OCI-LY7 (cell line): ENCODE results near the gene KCTD17. TPM values are rescaled to one million over a fixed set of nuclear protein-coding genes. Genes with fewer than 3 reads are reported as not detected.

Experiments
- BruUV-seq: library from RNA; stranded (reverse); fragments of 400-500 nt; replicated peaks from 2 replicates; lab custom pipeline; 2021; lab: Mats Ljungman, UMichigan
- CTCF ChIA-PET: fragments of 300-600 bp; sonication (Branson Sonifier 250); formaldehyde crosslinking; loops from one replicate; lab custom pipeline; 2022; ENCODE audit warnings: antibody characterized with exemption; ENCODE audit not compliant: unreplicated experiment; lab: Charles Lee
- POLR2A ChIA-PET: fragments of 300-600 bp; sonication (Branson Sonifier 250); formaldehyde crosslinking; loops from one replicate; lab custom pipeline; 2022; ENCODE audit warnings: antibody characterized with exemption; lab: Charles Lee
- DNase-seq: peaks from one replicate; pipeline ENCODE4 v3.0.0-alpha.2; 2015; ENCODE audit warnings: low spot score
- H2AFZ ChIP-seq: fragments of 200-600 bp; sonication (generic), shearing (Covaris generic); 2 replicates; pipeline ENCODE4 v1.6.1; 2014; ENCODE audit warnings: mild to moderate bottlenecking, antibody characterized with exemption, low read length, moderate library complexity
- H3K27ac ChIP-seq: fragments of 200-600 bp; sonication (generic); 2 replicates; pipeline ENCODE4 v1.5.1; 2014; ENCODE audit warnings: mixed run types, low read depth, mild to moderate bottlenecking, moderate library complexity, low read length, inconsistent platforms; ENCODE audit not compliant: poor library complexity, severe bottlenecking
- H3K36me3 ChIP-seq: fragments of 200-600 bp; sonication (generic); 2 replicates; pipeline ENCODE4 v1.6.1; 2014; ENCODE audit warnings: mild to moderate bottlenecking, antibody characterized with exemption, low read length, moderate library complexity, mixed read lengths; ENCODE audit not compliant: insufficient read depth
- H3K4me1 ChIP-seq: fragments of 200-600 bp; sonication (generic); 2 replicates; pipeline ENCODE4 v1.5.1; 2014; ENCODE audit warnings: mild to moderate bottlenecking, low read length; ENCODE audit not compliant: insufficient read depth, poor library complexity, severe bottlenecking
- H3K4me2 ChIP-seq: fragments of 200-600 bp; sonication (generic); 2 replicates; pipeline ENCODE4 v1.6.1; 2014; ENCODE audit warnings: mild to moderate bottlenecking, low read length
- H3K4me3 ChIP-seq: fragments of 200-600 bp; sonication (generic); 2 replicates; pipeline ENCODE4 v1.5.1; 2014; ENCODE audit warnings: mild to moderate bottlenecking, low read depth, low read length; ENCODE audit not compliant: poor library complexity, severe bottlenecking
- H3K79me2 ChIP-seq: fragments of 200-600 bp; sonication (generic); 2 replicates; pipeline ENCODE4 v1.6.1; 2016; ENCODE audit warnings: low read depth, mild to moderate bottlenecking, low read length, moderate library complexity, mixed read lengths; ENCODE audit not compliant: insufficient read depth
- H3K9me2 ChIP-seq: fragments of 200-600 bp; sonication (generic); 2 replicates; pipeline ENCODE4 v1.6.1; 2016; ENCODE audit warnings: mild to moderate bottlenecking, low read length, mixed read lengths; ENCODE audit not compliant: insufficient read depth
- H3K9me3 ChIP-seq: fragments of 200-600 bp; sonication (generic); 2 replicates; pipeline ENCODE4 v1.6.1; 2014; ENCODE audit warnings: mild to moderate bottlenecking, mixed run types, low read length, mixed read lengths
- H4K20me1 ChIP-seq: fragments of 200-600 bp; sonication (generic); 2 replicates; pipeline ENCODE4 v1.6.1; 2014; ENCODE audit warnings: mild to moderate bottlenecking, antibody characterized with exemption, low read length, moderate library complexity, mixed read lengths; ENCODE audit not compliant: insufficient read depth
- EZH2phosphoT487 ChIP-seq: fragments of 200-600 bp; sonication (generic); IDR thresholded peaks from 2 replicates; pipeline ENCODE4 v1.6.1; 2018; ENCODE audit warnings: low read depth, borderline replicate concordance, mild to moderate bottlenecking, mixed run types, antibody characterized with exemption, low read length, moderate library complexity, mixed read lengths
- intact Hi-C: fragments of 100-400 bp; cut with micrococcal nuclease; formaldehyde crosslinking; loops from one replicate; pipeline ENCODE4 v1.10.0; 2022; ENCODE audit not compliant: unreplicated experiment
- total RNA-seq, 2 experiments: library from RNA; depleted of rRNA in 1 of 2; stranded (reverse); fragments of >200 nt in 1 of 2; shearing (Covaris generic) in 1 of 2; gene quantifications; 2 replicates each; pipeline ENCODE4 v1.2.3, GENCODE V29; 2014 to 2022
- TF ChIP-seq, protein P1 (sequence below): fragments of 200-600 bp; sonication (generic); conservative IDR thresholded peaks from 2 replicates; pipeline ENCODE4 v1.5.1; 2014; ENCODE audit warnings: mild to moderate bottlenecking, antibody characterized with exemption, low read length, moderate library complexity, mixed read lengths

The KCTD17 gene
- total RNA-seq, 2 experiments from 2014 or later, result 17.7 to 21.7 TPM

DNA sequence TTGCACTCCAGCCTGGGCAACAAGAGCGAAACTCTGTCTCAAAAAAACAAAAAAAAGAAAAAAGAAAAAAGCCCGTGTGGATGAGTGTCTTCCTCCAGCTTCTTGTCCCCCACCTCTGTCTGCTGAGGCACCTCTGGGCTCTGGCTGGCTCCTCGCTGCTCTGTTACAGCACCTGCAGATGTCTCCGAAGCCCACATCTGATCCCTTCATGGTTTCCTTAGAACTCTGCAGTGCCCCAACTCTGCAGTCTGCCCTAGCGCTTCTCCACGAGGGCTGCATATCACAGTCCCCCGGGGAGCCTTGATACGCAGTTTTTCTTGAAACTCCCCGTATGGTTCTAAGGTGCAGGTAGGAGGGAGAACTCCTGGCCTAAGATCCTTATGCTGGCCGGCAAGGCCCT is 15.9 kb downstream of the KCTD17 start:
- no peak overlapping the region for H2AFZ ChIP-seq
- BruUV-seq, result no TSS peak
- intact Hi-C loops, result no loop called here
- POLR2A ChIA-PET, result no interaction called here
- H3K9me3 ChIP-seq, result no peaks in the 10 kb centered on the region
- no peak for TF ChIP-seq EZH2phosphoT487
- TF ChIP-seq, protein P1, sequence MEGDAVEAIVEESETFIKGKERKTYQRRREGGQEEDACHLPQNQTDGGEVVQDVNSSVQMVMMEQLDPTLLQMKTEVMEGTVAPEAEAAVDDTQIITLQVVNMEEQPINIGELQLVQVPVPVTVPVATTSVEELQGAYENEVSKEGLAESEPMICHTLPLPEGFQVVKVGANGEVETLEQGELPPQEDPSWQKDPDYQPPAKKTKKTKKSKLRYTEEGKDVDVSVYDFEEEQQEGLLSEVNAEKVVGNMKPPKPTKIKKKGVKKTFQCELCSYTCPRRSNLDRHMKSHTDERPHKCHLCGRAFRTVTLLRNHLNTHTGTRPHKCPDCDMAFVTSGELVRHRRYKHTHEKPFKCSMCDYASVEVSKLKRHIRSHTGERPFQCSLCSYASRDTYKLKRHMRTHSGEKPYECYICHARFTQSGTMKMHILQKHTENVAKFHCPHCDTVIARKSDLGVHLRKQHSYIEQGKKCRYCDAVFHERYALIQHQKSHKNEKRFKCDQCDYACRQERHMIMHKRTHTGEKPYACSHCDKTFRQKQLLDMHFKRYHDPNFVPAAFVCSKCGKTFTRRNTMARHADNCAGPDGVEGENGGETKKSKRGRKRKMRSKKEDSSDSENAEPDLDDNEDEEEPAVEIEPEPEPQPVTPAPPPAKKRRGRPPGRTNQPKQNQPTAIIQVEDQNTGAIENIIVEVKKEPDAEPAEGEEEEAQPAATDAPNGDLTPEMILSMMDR, result no peak
- no peaks in the 10 kb centered on the region for H3K79me2 ChIP-seq
- H3K4me3 ChIP-seq, result no peak overlapping the region
- H3K36me3 ChIP-seq, result no peaks in the 10 kb centered on the region
- DNase-seq, result no peak
- CTCF ChIA-PET, result interaction anchor here (0.6 kb wide), 1 partner anchor 23 kb away, joined by 4 read pairs; no protein-coding TSS in a partner anchor
- no peak overlapping the region for H3K4me2 ChIP-seq
- H3K9me2 ChIP-seq, result no peaks in the 10 kb centered on the region
- no peaks in the 10 kb centered on the region for H3K4me1 ChIP-seq
- H3K27ac ChIP-seq, result no peak overlapping the region
- H4K20me1 ChIP-seq, result no peaks in the 10 kb centered on the region

DNA sequence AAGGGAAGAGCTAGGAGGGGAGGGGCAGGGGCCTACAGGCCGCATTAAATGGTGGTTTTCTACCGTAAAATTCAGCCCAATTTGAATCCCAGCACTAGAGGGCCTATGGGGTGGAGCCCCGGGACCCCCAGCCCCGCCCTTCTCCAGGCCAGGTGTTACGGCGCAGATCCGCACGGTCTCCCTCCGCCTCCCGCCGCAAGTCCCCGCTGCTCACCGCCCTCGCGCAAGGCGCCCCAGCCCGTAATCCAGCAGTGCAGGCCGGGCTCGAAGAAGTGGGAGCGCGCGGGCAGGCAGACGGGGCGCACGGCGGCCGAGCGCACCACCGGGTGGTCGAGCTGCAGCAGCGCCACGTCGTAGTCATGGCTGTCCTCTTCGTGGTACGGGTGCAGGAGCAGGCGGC is 17.3 kb downstream of the KCTD17 start:
- Histone ChIP-seq H3K4me2 (no peak overlapping the region), H3K79me2 (no peaks in the 10 kb centered on the region), H3K9me3 (no peaks in the 10 kb centered on the region), H3K4me3 (no peak overlapping the region), H3K27ac (no peak overlapping the region), H3K9me2 (no peaks in the 10 kb centered on the region), H4K20me1 (no peaks in the 10 kb centered on the region), H3K4me1 (no peaks in the 10 kb centered on the region), H2AFZ (no peak overlapping the region), H3K36me3 (no peaks in the 10 kb centered on the region)
- TF ChIP-seq, protein P1, result no peak
- TF ChIP-seq EZH2phosphoT487, result no peak
- intact Hi-C loops, result no loop called here
- no TSS peak for BruUV-seq
- ChIA-PET CTCF (no interaction called here), POLR2A (no interaction called here)
- no peak for DNase-seq

DNA sequence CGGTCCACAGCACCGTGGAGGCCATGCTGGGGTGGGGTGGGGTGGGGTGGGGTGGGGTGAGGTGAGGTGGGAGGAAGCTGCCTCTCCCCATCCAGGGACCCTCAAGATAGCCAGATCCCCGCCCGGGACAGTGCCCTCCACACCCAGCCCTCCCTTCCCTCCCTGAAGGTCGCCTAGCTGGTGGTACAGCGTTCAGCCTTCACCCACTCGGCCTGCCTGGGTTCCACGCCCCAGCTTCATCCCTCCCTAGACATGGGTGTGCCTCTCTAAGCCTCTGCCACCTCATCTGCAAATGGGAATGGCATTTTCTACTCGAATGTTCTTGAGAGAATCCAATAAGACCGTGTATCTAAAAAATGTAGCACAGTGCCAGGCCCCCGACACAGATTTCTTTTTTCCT is 17.8 kb downstream of the KCTD17 start:
- TF ChIP-seq, protein P1, result no peak
- no peak for TF ChIP-seq EZH2phosphoT487
- H3K9me3 ChIP-seq, result no peaks in the 10 kb centered on the region
- DNase-seq, result no peak
- no peaks in the 10 kb centered on the region for H3K9me2 ChIP-seq
- H2AFZ ChIP-seq, result no peak overlapping the region
- no peaks in the 10 kb centered on the region for H3K79me2 ChIP-seq
- intact Hi-C loops, result no loop called here
- ChIA-PET CTCF (interaction anchor here (0.6 kb wide), 1 partner anchor 888 kb away, joined by 4 read pairs; no protein-coding TSS in a partner anchor), POLR2A (no interaction called here)
- H3K4me3 ChIP-seq, result no peak overlapping the region
- H4K20me1 ChIP-seq, result no peaks in the 10 kb centered on the region
- no peak overlapping the region for H3K4me2 ChIP-seq
- H3K36me3 ChIP-seq, result no peaks in the 10 kb centered on the region
- no peaks in the 10 kb centered on the region for H3K4me1 ChIP-seq
- H3K27ac ChIP-seq, result no peak overlapping the region
- BruUV-seq, result no TSS peak
